SJSA1 (cell line): ENCODE measurements around the gene BLM. TPM values are rescaled to one million over a fixed set of nuclear protein-coding genes. Genes with fewer than 3 reads are reported as not detected.
"Not testable (repeated sequence)": the region's sequence is repeated elsewhere in the genome, so short reads cannot be mapped to it uniquely, and the experiment has no call there.

Source experiments
- DNase-seq, 2 experiments: peaks; one replicate each; pipeline ENCODE4 v3.0.0-alpha.2; 2015 to 2020; ENCODE audit warnings: low spot score in 2 of 2, low read depth in 1 of 2
- H3K27ac ChIP-seq: fragments of 250-450 bp; sonication (Bioruptor Pico); 2 replicates; pipeline ENCODE4 v1.5.1; 2020; ENCODE audit warnings: mild to moderate bottlenecking, moderate library complexity
- H3K27me3 ChIP-seq: fragments of 250-450 bp; sonication (Bioruptor Pico); replicated peaks from 2 replicates; pipeline ENCODE4 v1.5.1; 2020; ENCODE audit warnings: mild to moderate bottlenecking, moderate library complexity
- H3K36me3 ChIP-seq: fragments of 250-450 bp; sonication (Bioruptor Pico); 2 replicates; pipeline ENCODE4 v1.5.1; 2020; ENCODE audit warnings: mild to moderate bottlenecking
- H3K4me1 ChIP-seq: fragments of 250-450 bp; sonication (Bioruptor Pico); replicated peaks from 2 replicates; pipeline ENCODE4 v1.6.1; 2021; ENCODE audit warnings: mild to moderate bottlenecking
- H3K4me3 ChIP-seq: fragments of 250-450 bp; sonication (Bioruptor Pico); 2 replicates; pipeline ENCODE4 v1.5.1; 2020; ENCODE audit warnings: mild to moderate bottlenecking
- H3K9me3 ChIP-seq: fragments of 250-450 bp; sonication (Bioruptor Pico); replicated peaks from 2 replicates; pipeline ENCODE4 v1.5.1; 2020; ENCODE audit warnings: mild to moderate bottlenecking
- total RNA-seq: library from RNA; depleted of rRNA; stranded (reverse); fragments of >200 nt; shearing (Covaris generic); gene quantifications from 2 replicates; pipeline ENCODE4 v1.2.3, GENCODE V29; 2014

BLM gene
- total RNA-seq, 1 experiment from 2014 or later, result 25.0 TPM

DNA sequence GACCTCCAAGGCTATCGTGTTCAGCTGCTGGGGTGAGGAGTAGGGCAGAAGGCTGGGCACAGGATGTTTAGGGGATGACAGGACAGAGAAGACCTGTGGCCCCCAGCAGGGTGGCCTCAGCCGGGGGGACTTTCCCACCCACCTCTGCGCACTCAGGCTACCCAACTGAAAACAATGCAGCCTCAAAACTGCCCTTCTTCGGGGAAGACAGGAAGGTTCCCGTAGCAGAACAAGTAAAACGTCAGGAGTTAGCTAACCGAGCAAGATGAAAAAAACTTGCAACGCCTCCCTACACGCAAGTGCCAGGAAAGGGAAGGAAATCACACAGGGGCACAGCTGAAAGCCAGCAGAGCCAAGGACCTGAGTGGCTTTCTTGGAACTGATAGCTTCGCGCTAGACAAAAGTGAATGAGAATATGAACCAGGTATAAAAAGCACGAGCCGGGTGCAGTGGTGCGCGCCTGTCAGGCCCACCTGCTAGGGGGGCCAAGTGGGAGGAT is 112.8 kb downstream of the BLM start:
- no peaks in the 10 kb centered on the region for H3K27me3 ChIP-seq
- no peak overlapping the region for H3K4me3 ChIP-seq
- no peaks in the 10 kb centered on the region for H3K9me3 ChIP-seq
- peak overlapping the region; percentile 76 for H3K27ac ChIP-seq
- DNase-seq, result peak; percentile 90 to 93
- peaks cover 34% of the 10 kb centered on the region for H3K4me1 ChIP-seq
- no peaks in the 10 kb centered on the region for H3K36me3 ChIP-seq

DNA sequence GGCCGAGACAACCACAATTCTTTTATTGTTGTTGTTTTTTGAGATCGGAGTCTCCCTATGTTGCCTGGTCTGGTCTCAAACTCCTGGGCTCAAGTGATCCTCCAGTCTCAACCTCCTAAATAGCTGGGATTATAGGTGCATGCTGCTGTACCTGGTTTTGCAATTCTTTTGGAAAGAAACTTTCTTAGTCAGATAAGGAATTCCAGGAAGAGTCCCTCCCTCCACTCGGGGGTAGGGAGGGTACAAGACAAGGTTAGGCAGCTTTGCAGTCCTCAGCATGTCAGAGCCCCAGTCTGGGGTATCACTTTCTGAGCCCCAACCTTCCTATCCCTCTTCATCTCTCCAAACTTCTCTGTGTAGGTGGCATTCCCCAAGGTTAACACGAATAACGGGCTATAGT is 117.5 kb downstream of the BLM start:
- no peaks in the 10 kb centered on the region for H3K27me3 ChIP-seq
- H3K9me3 ChIP-seq, result no peaks in the 10 kb centered on the region
- H3K27ac ChIP-seq, result no peak overlapping the region
- DNase-seq, result no peak
- H3K4me1 ChIP-seq, result peaks cover 38% of the 10 kb centered on the region
- H3K4me3 ChIP-seq, result no peak overlapping the region
- no peaks in the 10 kb centered on the region for H3K36me3 ChIP-seq

DNA sequence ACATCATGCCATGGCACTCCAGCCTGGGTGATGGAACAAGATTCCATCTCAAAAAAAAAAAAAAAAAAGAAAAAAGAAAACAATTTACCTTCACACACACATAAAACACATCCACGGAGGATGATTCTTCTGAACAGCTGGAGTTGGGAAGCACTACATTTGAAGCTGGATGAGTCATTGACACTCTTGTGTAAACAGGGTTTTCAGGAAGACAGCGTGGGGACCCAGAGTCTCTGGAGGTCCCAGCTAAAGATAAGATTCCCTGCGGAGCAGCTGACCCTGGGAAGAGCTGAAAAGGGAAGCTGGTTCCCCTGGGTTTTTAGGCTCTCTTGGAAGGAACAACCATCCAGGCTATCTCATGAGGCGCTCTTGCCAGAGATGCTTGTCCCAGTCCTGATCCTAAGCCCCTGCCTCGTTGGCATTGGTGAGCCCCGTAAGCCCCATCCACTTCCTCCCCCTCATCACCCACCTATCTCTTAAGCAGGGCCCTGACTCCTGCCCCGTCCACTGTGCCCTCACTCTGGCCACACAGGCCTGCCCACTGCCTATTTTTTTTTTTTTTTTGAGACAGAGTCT is 119.2 kb downstream of the BLM start:
- DNase-seq, result peak; percentile 75 to 77
- Histone ChIP-seq H3K4me3 (no peak overlapping the region), H3K27ac (peak overlapping the region; percentile 62)

DNA sequence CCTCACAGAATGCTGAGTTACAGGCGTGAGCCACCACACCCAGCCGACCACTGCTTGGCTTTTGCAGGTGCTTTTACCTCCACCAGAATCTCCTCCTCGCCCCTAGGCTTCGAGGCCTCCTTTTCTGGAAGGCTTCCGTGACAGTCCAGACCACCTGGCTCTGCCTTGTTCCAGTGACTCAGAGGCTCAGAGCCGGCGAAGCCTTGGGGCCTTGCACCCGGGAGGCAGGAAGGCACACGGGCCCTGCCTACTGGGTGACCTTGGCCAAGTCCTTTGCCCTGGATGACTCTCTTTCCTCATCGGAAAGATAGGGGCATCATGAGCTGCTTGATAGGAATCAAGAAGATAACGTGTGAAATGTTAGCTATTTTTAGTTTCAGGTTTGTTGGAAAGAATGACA is 119.9 kb downstream of the BLM start:
- H3K4me3 ChIP-seq, result no peak overlapping the region
- no peaks in the 10 kb centered on the region for H3K9me3 ChIP-seq
- H3K27ac ChIP-seq, result peak overlapping the region; percentile 62
- no peaks in the 10 kb centered on the region for H3K27me3 ChIP-seq
- no peaks in the 10 kb centered on the region for H3K36me3 ChIP-seq
- peaks cover 22% of the 10 kb centered on the region for H3K4me1 ChIP-seq
- DNase-seq, result peak; percentile 50 to 73

More for the DNA sequence above, 119.2 kb downstream of the BLM start:
- H3K9me3 ChIP-seq, result no peaks in the 10 kb centered on the region
- no peaks in the 10 kb centered on the region for H3K36me3 ChIP-seq
- H3K4me1 ChIP-seq, result peaks cover 22% of the 10 kb centered on the region
- no peaks in the 10 kb centered on the region for H3K27me3 ChIP-seq

DNA sequence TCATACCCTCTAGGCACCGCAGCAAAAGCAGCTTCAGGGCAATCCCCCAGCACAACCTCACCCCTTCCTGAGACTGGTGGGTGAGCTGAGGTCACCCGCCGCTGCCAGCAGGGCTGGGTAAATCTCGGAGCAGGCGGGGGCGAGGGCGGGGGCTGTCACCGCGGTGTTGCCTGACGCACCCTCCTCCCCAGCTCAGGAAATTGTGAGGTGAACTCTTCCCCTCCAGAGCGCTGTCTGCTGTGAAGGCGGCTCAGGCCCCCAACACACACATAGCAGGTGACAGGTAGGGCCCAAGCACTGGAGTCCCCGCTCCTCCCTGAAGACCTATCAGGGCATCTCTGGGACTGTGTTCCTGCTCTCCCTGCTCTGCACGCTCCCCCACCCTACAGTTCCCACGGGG is 121.0 kb downstream of the BLM start:
- no peak overlapping the region for H3K4me3 ChIP-seq
- H3K4me1 ChIP-seq, result peaks cover 22% of the 10 kb centered on the region
- no peak overlapping the region for H3K27ac ChIP-seq
- no peaks in the 10 kb centered on the region for H3K27me3 ChIP-seq
- H3K9me3 ChIP-seq, result no peaks in the 10 kb centered on the region
- no peaks in the 10 kb centered on the region for H3K36me3 ChIP-seq
- no peak for DNase-seq

DNA sequence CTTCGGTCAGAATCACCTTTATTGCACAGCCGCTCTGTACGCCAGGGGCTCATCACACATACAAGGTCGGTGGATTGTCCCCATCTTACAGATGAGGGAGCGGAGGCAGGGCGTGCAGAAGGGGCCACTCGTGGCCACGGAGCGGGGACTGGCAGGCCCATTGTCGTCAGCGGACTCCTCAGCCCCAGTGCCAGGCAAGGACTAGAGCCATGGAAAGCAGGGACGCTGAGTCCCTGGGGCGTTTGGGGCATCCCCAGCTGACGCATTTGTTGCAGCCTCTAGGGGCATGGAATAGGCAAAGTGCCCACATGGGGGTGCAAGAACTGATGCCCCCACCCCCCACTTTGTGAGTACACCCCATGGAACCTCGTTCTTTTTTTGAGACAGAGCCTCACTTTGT is 121.4 kb downstream of the BLM start:
- H3K4me3 ChIP-seq, result no peak overlapping the region
- DNase-seq, result no peak

DNA sequence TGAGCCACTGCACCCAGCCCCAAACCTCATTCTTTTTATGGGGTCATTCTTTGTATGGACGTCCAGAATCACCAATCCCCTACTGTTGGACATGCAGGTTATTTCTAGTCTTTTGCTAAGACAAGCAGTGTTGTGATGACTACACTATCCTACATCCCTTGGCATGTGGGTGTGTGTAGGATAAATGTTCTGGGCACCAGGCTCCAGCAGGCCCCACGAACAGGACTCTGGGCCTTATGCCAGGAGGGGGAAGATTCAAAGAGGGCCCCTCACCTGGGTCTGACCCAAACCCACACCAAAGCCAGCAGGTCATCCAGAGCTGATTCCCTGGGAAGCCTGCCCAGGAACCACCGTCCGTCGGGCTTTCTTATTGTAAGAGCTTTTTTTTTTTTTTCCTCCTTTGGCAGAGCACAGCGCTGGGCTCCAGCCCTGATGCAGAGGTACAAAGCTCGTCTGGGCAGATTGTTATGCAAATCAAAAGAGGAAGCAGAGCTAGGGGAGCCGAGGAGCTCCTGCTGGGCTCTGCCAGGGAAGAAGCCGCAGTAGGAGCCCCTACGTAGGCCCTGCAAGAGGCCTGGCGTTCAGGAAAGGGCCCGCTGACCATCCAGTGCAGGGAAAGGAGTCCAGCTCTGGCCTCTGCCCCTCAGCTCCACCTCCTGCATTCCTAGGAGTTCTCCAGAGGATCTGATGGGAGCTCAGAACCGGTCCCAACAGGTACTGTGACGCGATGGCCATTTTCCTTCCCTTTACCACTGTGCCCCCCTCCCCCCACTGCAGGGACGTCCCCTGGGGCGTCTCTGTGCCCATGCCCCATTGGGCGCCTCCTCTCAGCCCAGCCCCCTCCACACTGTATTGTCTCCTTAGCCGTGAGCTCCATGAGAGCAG is 122.3 kb downstream of the BLM start:
- Histone ChIP-seq H3K27me3 (no peaks in the 10 kb centered on the region), H3K9me3 (no peaks in the 10 kb centered on the region), H3K36me3 (no peaks in the 10 kb centered on the region), H3K4me1 (peaks cover 22% of the 10 kb centered on the region), H3K4me3 (no peak overlapping the region), H3K27ac (no peak overlapping the region)
- DNase-seq, result no peak

More for the DNA sequence above, 121.4 kb downstream of the BLM start:
- no peaks in the 10 kb centered on the region for H3K27me3 ChIP-seq
- no peaks in the 10 kb centered on the region for H3K36me3 ChIP-seq
- no peaks in the 10 kb centered on the region for H3K9me3 ChIP-seq
- H3K27ac ChIP-seq, result no peak overlapping the region
- H3K4me1 ChIP-seq, result peaks cover 22% of the 10 kb centered on the region

DNA sequence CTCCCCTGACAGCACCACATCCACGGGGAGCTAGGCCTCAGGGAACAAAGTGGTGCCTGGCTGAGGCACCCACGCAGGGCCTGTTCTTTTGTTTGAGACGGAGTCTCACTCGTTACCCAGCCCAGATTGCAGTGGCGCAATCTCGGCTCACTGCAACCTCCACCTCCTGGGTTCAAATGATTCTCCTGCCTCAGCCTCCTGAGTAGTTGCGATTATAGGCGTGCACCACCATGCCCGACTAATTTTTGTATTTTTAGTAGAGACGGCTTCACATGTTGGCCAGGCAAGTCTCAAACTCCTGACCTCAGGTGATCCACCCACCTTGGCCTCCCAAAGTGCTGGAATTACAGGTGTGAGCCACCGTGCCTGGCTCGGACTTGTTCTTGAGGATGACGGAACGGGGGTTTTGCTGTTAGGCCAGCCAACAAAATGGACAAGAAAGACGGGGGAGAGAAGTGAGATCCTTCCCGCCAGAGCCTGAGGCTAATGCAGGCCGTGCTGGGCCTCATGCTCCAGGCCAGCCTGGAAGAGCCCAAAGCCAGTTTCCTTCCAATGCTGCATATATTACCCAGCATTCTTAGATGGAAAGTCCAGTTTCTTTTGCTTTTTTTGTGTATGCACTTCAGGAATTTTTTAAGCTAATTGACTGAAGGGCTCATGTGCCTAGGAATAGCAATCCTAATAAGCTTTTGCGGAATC is 123.2 kb downstream of the BLM start:
- Histone ChIP-seq H3K36me3 (no peaks in the 10 kb centered on the region), H3K27ac (no peak overlapping the region), H3K4me3 (no peak overlapping the region), H3K27me3 (no peaks in the 10 kb centered on the region), H3K4me1 (peaks cover 30% of the 10 kb centered on the region), H3K9me3 (no peaks in the 10 kb centered on the region)
- DNase-seq, result no peak

DNA sequence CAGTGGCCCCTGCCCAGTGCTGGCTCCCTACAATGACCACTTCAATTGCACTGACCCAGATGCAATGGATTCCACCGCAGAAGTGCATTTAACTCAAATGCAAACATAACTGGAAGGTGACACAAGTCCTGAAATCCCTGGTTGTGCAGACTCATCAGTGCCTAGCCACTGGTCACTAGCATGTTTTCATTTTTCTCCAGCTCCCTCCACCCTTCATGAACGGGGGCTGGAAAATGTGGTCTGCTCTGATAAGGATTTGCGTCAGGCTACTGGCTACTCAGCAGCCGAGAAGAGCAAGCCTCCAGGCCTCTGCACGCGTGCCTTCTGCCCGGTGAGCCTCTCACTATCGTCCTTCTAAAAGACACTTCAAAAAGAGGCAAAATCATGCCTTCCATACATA is 123.8 kb downstream of the BLM start:
- Histone ChIP-seq H3K4me1 (peaks cover 30% of the 10 kb centered on the region), H3K4me3 (no peak overlapping the region), H3K27ac (no peak overlapping the region), H3K36me3 (no peaks in the 10 kb centered on the region), H3K9me3 (no peaks in the 10 kb centered on the region), H3K27me3 (no peaks in the 10 kb centered on the region)
- no peak for DNase-seq

DNA sequence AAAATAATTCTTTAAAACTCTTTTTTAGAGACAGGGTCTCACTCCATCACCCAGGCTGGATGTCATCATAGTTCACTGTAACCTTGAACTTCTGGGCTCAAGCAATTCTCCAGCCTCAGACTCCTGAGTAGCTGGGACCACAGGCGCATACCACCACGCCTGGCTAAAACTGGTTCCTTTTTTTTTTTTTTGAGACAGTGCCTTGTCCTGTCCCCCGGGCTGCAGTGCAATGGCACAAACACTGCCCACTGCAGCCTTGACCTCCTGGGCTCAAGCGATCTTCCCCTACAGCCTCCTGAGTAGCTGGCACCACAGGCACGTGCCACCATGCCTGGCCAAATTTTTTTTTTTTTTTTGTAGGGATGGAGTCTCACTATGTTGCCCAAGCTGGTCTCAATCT is 127.5 kb downstream of the BLM start:
- H3K36me3 ChIP-seq, result no peaks in the 10 kb centered on the region
- H3K27ac ChIP-seq, result no peak overlapping the region
- DNase-seq, result no peak
- H3K4me3 ChIP-seq, result no peak overlapping the region
- peaks cover 12% of the 10 kb centered on the region for H3K4me1 ChIP-seq
- H3K9me3 ChIP-seq, result no peaks in the 10 kb centered on the region
- no peaks in the 10 kb centered on the region for H3K27me3 ChIP-seq

DNA sequence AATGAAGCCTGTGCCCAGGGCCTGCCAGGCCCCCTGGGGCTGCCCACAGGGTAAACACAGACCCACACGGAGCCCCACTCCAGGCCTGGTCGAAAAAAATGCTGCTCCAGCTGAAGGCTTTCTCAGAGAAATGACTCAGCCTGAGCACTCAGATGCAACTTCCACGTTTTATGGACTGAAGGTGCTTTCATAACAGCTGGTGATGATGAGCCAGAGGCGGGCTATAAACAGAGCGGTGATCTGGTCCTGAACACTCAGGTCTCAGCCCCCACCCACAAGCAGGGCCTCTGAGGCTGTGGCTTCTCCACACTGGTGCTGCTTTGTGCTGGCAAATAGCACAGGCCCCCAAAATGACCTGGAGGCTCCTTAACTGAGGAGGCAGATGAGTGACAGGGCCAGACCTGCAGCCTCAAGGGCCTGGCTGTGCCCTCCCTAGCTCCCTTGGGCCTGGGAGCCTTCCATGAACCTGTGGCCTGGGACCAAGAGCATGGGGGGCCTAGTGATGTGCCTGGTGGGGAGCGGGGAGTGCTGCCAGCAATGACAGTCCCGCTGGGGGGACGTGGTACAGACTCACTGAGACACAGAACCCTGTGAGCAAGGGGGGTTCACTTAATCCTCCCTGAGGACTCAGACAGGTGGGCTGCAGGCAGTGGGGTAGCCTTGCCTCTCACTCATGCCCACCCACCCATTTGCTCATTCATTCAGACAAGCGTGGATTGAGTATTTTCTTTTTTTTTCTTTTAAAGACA is 128.2 kb downstream of the BLM start:
- H3K4me3 ChIP-seq, result no peak overlapping the region
- DNase-seq, result peak; percentile 64 to 78
- H3K27ac ChIP-seq, result peak overlapping the region; percentile 35; the same call in 1 of the 2 replicates
- peaks cover 12% of the 10 kb centered on the region for H3K4me1 ChIP-seq
- H3K9me3 ChIP-seq, result no peaks in the 10 kb centered on the region
- H3K36me3 ChIP-seq, result no peaks in the 10 kb centered on the region
- no peaks in the 10 kb centered on the region for H3K27me3 ChIP-seq

DNA sequence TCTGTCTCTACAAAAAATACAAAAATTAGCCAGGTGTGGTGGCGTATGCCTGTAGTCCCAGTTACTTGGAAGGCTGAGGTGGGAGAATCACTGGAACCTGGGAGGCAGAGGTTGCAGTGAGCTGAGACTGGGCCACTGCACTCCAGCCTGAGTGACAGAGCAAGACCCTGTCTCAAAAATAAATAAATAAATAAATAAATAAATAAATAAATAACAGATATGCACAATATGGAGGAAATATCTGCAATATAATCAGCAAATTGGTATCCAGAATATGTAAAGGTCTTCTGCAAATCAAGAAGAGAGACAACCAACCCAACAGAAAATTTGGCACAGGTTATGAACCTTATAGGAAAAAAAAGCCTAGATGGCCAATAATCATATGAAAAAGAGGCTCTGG is 132.3 kb downstream of the BLM start:
- H3K9me3 ChIP-seq, H3K4me3 ChIP-seq, DNase-seq, H3K27me3 ChIP-seq, H3K27ac ChIP-seq, H3K36me3 ChIP-seq: not testable (repeated sequence)
- peaks cover 19% of the 10 kb centered on the region for H3K4me1 ChIP-seq

DNA sequence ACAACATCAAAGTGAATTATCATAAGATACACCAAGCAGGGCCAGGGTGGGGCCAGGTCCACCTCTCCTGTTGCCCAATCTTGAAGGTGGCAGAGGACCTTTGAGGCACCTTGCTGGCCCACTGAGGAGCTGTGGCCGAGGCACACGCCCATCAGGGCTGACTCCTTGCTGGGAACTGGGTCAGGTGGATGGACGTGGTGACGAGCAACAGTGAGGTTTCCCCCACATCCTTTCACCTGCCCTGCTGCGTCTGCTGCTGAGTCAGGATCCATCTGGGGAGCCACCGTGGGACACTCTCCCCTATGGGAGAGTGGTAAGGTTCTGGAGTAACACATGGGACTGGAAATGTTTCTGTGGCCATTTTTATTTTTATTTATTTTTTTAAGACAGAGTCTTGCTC is 134.0 kb downstream of the BLM start:
- Histone ChIP-seq H3K36me3 (no peaks in the 10 kb centered on the region), H3K27me3 (no peaks in the 10 kb centered on the region), H3K4me1 (peaks cover 7% of the 10 kb centered on the region; the same call in 1 of the 2 replicates), H3K27ac (no peak overlapping the region), H3K4me3 (no peak overlapping the region), H3K9me3 (no peaks in the 10 kb centered on the region)
- no peak for DNase-seq
